ENCODE data around the gene MFSD12.
A peak's percentile ranks its signal among the peaks of the same experiment; 100 is the strongest.

Gene MFSD12

DNA sequence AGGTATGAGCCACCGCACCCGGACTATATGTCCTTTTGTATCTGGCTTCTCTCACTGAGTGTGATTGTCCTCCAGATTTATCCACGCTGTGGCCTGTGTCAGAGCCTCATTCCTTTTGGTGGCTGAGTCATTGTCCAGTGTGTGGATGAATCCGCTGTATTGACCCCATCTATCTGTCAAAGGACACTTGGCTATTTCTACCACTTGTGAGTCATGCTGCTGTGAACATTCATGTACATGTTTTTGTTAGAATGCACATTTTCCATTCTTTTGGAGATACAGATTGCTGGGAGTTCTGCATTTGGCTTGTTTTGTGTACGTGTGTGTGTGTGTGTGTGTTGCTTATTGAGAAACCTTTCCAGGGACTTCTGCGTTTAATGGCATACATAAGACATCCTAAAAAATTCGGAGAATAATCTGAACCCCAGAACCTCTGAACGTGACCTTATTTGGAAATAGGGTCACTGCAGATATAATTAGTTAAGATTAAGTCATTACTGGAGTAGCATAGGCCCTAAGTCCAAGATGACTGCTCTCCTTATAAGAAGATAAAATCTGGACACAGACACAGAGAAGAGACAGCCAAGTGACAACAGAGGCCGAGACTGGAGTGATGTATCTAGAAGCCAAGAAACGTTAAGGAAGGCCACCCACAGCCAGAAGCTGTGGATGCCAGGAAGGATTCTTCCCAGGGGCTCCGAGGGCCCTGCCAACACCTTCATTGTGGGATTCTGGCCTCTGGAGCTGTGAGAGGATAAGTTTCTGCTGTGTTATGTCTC lies 23.0 kb upstream of the MFSD12 start:
- TF ChIP-seq CSDC2 (CRISPR knock-in tag; IDR thresholded peaks at IDR 0.05) (no peak), ZNF565 (CRISPR knock-in tag; conservative IDR thresholded peaks at IDR 0.05; ENCODE audit: low read depth) (no peak), ARNTL (CRISPR knock-in tag; IDR thresholded peaks at IDR 0.05; ENCODE audit: borderline replicate concordance, low read depth) (no peak), TOX (CRISPR knock-in tag; IDR thresholded peaks at IDR 0.05; ENCODE audit: borderline replicate concordance) (no peak)
- TF ChIP-seq, protein P1, sequence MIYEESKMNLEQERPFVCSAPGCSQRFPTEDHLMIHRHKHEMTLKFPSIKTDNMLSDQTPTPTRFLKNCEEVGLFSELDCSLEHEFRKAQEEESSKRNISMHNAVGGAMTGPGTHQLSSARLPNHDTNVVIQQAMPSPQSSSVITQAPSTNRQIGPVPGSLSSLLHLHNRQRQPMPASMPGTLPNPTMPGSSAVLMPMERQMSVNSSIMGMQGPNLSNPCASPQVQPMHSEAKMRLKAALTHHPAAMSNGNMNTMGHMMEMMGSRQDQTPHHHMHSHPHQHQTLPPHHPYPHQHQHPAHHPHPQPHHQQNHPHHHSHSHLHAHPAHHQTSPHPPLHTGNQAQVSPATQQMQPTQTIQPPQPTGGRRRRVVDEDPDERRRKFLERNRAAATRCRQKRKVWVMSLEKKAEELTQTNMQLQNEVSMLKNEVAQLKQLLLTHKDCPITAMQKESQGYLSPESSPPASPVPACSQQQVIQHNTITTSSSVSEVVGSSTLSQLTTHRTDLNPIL (CRISPR knock-in tag; IDR thresholded peaks at IDR 0.05; ENCODE audit: low read depth), result no peak
- peak; percentile 85 for ATAC-seq

DNA sequence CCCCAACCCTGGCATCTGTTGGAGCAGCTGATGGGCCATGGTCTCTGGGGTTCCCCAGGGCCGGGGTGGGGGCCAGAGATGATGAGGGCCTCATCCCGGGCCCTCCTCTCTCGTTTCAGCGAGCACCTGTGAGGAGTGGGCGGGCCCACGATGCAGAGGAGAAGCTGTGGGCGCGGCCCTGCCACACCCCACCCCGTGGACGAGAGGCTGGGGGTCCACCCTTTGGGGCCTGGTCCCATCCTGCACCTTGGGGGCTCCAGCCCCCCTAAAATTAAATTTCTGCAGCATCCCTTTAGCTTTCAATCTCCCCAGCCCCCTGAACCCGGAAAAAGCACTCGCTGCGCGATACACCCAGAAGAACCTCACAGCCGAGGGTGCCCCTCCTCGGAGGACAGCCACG lies 21.0 kb upstream of the MFSD12 start:
- TF ChIP-seq ZC3H10 (CRISPR knock-in tag; IDR thresholded peaks at IDR 0.05) (no peak), ZNF70 (CRISPR knock-in tag; IDR thresholded peaks at IDR 0.05) (no peak), TCF4 (CRISPR knock-in tag; IDR thresholded peaks at IDR 0.05; ENCODE audit: borderline replicate concordance) (no peak)
- TF ChIP-seq, protein P2, sequence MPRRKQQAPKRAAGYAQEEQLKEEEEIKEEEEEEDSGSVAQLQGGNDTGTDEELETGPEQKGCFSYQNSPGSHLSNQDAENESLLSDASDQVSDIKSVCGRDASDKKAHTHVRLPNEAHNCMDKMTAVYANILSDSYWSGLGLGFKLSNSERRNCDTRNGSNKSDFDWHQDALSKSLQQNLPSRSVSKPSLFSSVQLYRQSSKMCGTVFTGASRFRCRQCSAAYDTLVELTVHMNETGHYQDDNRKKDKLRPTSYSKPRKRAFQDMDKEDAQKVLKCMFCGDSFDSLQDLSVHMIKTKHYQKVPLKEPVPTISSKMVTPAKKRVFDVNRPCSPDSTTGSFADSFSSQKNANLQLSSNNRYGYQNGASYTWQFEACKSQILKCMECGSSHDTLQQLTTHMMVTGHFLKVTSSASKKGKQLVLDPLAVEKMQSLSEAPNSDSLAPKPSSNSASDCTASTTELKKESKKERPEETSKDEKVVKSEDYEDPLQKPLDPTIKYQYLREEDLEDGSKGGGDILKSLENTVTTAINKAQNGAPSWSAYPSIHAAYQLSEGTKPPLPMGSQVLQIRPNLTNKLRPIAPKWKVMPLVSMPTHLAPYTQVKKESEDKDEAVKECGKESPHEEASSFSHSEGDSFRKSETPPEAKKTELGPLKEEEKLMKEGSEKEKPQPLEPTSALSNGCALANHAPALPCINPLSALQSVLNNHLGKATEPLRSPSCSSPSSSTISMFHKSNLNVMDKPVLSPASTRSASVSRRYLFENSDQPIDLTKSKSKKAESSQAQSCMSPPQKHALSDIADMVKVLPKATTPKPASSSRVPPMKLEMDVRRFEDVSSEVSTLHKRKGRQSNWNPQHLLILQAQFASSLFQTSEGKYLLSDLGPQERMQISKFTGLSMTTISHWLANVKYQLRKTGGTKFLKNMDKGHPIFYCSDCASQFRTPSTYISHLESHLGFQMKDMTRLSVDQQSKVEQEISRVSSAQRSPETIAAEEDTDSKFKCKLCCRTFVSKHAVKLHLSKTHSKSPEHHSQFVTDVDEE (CRISPR knock-in tag; IDR thresholded peaks at IDR 0.05), result no peak
- ATAC-seq, result no peak

DNA sequence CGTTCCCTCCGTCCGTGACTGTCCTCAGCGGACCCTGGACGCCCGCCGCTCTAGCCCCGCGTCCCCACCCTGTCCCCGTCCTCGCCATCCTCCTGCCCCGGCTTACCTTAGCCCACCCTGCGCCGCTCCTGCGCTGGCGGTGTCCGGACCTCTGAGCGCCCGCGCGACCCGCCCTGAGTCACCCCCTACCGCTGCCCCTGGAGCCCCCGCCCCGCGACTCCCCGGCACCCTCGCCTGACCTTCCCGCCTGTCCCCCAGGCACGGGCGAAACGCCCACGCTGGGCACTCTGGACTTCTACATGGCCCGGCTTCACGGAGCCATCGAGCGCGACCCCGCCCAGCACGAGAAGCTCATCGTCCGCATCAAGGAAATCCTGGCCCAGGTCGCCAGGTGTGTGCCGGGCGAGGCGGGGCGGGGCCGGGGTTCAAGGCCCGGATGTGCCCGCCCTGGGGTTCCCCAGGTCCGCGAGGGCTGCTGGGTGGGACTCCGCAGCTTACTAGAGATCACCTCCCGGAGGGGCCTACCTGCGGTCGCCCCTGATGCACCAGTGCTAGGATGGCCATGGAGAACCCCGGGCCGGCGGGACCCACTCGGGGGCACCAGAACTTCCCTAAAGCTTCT lies 20.4 kb upstream of the MFSD12 start:
- TF ChIP-seq CSRNP3 (CRISPR knock-in tag; IDR thresholded peaks at IDR 0.05) (no peak), CSDC2 (CRISPR knock-in tag; IDR thresholded peaks at IDR 0.05) (no peak), OSR1 (CRISPR knock-in tag; IDR thresholded peaks at IDR 0.05) (no peak), ZNF8 (CRISPR knock-in tag; IDR thresholded peaks at IDR 0.05) (no peak), ZC3H10 (CRISPR knock-in tag; IDR thresholded peaks at IDR 0.05) (no peak), BACH2 (CRISPR knock-in tag; IDR thresholded peaks at IDR 0.05; ENCODE audit: borderline replicate concordance) (no peak), ARNTL (CRISPR knock-in tag; IDR thresholded peaks at IDR 0.05; ENCODE audit: borderline replicate concordance, low read depth) (no peak), TOX (CRISPR knock-in tag; IDR thresholded peaks at IDR 0.05; ENCODE audit: borderline replicate concordance) (no peak), PATZ1 (CRISPR knock-in tag; IDR thresholded peaks at IDR 0.05; ENCODE audit: borderline replicate concordance) (no peak), PPARA (CRISPR knock-in tag; IDR thresholded peaks at IDR 0.05; ENCODE audit: borderline replicate concordance) (no peak), TCF4 (CRISPR knock-in tag; IDR thresholded peaks at IDR 0.05; ENCODE audit: borderline replicate concordance) (no peak), ESRRG (CRISPR knock-in tag; IDR thresholded peaks at IDR 0.05) (no peak)
- TF ChIP-seq, protein P2 (CRISPR knock-in tag; IDR thresholded peaks at IDR 0.05), result no peak
- TF ChIP-seq, protein P1 (CRISPR knock-in tag; IDR thresholded peaks at IDR 0.05; ENCODE audit: low read depth), result no peak
- no peak for ATAC-seq

Data from SK-N-SH treated with all-trans-retinoic acid at 6 μM for 48 hours (cell line).